ENCODE data around the gene TRIM9. TPM values are rescaled to one million over a fixed set of nuclear protein-coding genes. Genes with fewer than 3 reads are reported as not detected.

The TRIM9 gene
- total RNA-seq, 1 donor from 2014 or later, result 19.7 TPM

DNA sequence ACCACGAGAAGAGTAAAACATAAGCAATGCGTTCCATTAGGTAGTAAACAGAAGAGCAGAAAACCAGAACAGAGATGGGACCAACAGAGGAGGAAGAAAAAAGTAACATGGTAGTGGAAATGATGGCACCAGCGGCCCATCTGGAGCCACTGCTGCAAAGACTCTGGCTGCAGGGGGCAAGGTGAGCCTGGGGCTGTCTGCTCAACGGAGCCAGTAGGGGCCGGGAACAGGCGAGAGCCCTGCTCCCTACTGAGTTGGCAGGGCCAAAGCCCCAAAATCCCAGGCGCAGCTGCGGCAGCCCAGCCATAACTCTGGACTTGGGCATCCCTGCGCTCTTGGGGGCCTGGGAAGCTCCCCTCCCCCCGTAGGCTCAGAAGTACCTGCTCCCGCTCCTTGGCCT, 122.2 kb downstream of the TRIM9 start:
- H3K27me3 Mint-ChIP-seq (ENCODE audit: low read depth), result no peaks in the 10 kb centered on the region
- H3K9me3 Mint-ChIP-seq, result no peaks in the 10 kb centered on the region
- no peak for TF ChIP-seq CTCF (conservative IDR thresholded peaks at IDR 0.05)
- H3K4me3 Mint-ChIP-seq, result no peak overlapping the region
- no peak for DNase-seq (ENCODE audit: low read depth, low spot score)
- H3K4me1 Mint-ChIP-seq, result peaks cover 2% of the 10 kb centered on the region
- H3K27ac Mint-ChIP-seq (ENCODE audit: unreplicated experiment), result no peak overlapping the region
- no peaks in the 10 kb centered on the region for H3K36me3 Mint-ChIP-seq (ENCODE audit: low read depth)

DNA sequence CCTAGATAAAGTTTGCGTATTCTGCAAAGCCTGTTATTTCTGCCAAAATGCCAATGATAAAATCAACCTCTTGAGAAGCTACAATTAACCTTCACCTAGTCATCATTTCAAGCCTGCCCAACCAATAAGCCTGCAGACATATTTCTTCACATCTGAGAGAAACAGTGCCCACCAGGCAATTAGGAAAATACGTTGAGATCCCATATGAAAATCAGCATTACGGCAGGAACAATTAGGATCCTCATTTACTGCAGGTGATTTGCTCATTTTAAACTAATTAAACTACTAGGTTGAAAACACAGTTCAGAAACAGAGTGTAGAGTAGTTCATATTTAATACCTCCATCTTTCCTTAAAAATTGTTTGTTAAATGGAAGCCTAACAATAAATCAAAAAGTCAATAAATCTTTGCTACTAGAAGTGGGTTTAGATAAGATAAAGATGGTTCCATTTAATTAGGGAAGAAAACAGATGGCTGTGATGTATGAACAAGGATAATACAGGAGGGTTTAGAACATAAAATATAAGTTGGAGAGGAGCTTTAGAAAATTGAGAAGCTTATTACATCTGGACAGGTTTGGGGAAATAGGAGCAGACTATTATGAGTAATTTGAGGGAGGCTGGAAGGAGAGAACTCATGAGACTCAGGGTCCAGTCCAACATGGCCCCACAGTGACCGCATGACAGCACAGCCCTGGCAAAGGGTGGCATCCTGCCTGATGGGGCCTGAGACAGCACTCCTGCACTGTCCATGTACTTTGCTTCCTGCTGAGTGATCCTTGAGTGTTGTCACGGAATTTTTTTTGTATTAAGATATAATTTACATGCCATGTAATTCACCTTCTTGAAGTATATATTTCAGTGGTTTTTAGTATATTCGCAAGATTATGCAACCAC, 123.8 kb downstream of the TRIM9 start:
- DNase-seq (ENCODE audit: low read depth, low spot score), result no peak
- Mint-ChIP-seq H3K27me3 (ENCODE audit: low read depth) (no peaks in the 10 kb centered on the region), H3K27ac (ENCODE audit: unreplicated experiment) (no peak overlapping the region), H3K4me1 (peaks cover 4% of the 10 kb centered on the region), H3K36me3 (ENCODE audit: low read depth) (no peaks in the 10 kb centered on the region), H3K4me3 (no peak overlapping the region), H3K9me3 (no peaks in the 10 kb centered on the region)
- no peak for TF ChIP-seq CTCF (conservative IDR thresholded peaks at IDR 0.05)

DNA sequence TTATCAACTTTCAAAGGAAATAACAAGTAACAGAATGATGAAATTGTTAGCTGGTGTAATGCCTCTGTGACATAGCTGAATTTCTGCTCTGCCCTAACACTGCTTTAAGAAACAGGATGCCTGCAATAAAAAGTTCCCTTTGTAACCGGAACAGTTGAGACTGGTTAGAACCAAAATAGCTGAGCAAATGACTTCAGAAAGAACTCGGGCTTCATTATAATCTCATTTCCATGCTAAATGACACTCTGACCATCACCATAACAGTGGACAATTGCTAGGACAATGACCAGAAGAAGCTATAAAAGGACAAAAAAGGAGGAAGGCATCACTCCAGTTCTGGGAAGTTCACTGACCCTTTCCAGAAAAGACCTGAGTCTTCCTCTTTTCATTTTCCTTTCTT, 127.1 kb downstream of the TRIM9 start:
- TF ChIP-seq CTCF (conservative IDR thresholded peaks at IDR 0.05), result no peak
- peaks cover 4% of the 10 kb centered on the region for H3K4me1 Mint-ChIP-seq
- H3K4me3 Mint-ChIP-seq, result no peak overlapping the region
- H3K9me3 Mint-ChIP-seq, result no peaks in the 10 kb centered on the region
- no peak overlapping the region for H3K27ac Mint-ChIP-seq (ENCODE audit: unreplicated experiment)
- H3K36me3 Mint-ChIP-seq (ENCODE audit: low read depth), result no peaks in the 10 kb centered on the region
- no peaks in the 10 kb centered on the region for H3K27me3 Mint-ChIP-seq (ENCODE audit: low read depth)
- DNase-seq (ENCODE audit: low read depth, low spot score), result no peak

GRCh38 chr14:50967103-50967502, 127.8 kb downstream of the TRIM9 start:
- Mint-ChIP-seq H3K27ac (ENCODE audit: unreplicated experiment) (no peak overlapping the region), H3K4me3 (no peak overlapping the region), H3K27me3 (ENCODE audit: low read depth) (no peaks in the 10 kb centered on the region), H3K4me1 (peaks cover 4% of the 10 kb centered on the region), H3K36me3 (ENCODE audit: low read depth) (no peaks in the 10 kb centered on the region), H3K9me3 (no peaks in the 10 kb centered on the region)
- TF ChIP-seq CTCF (conservative IDR thresholded peaks at IDR 0.05), result no peak
- no peak for DNase-seq (ENCODE audit: low read depth, low spot score)

- H3K27ac Mint-ChIP-seq (ENCODE audit: unreplicated experiment), result no peak overlapping the region
- no peak for TF ChIP-seq CTCF (conservative IDR thresholded peaks at IDR 0.05)
- no peaks in the 10 kb centered on the region for H3K27me3 Mint-ChIP-seq (ENCODE audit: low read depth)
- no peaks in the 10 kb centered on the region for H3K9me3 Mint-ChIP-seq
- H3K4me1 Mint-ChIP-seq, result peaks cover 11% of the 10 kb centered on the region
- H3K4me3 Mint-ChIP-seq, result no peak overlapping the region
- no peak for DNase-seq (ENCODE audit: low read depth, low spot score)
- H3K36me3 Mint-ChIP-seq (ENCODE audit: low read depth), result no peaks in the 10 kb centered on the region
These were observed 130.1 kb downstream of the TRIM9 start for GRCh38 chr14:50964683-50965390.
